PC-3 (cell line): ENCODE measurements around the gene INHBE. TPM values are rescaled to one million over a fixed set of nuclear protein-coding genes. Genes with fewer than 3 reads are reported as not detected.

Experiments used
- ATAC-seq: fragments of 200-7000 bp; cut with Tn5 transposase; 2 replicates; pipeline ENCODE4 v1.9.1; 2020; ENCODE audit warnings: mild to moderate bottlenecking, moderate library complexity
- BruUV-seq: library from RNA; stranded (reverse); fragments of 400-500 nt; replicated peaks from 2 replicates; lab custom pipeline; 2021; lab: Mats Ljungman, UMichigan
- CTCF ChIA-PET: fragments of 300-600 bp; sonication (Branson Sonifier 250); formaldehyde crosslinking; loops from one replicate; lab custom pipeline; 2022; ENCODE audit warnings: antibody characterized with exemption; lab: Charles Lee
- POLR2A ChIA-PET: fragments of 300-600 bp; sonication (Branson Sonifier 250); formaldehyde crosslinking; loops from one replicate; lab custom pipeline; 2022; ENCODE audit warnings: antibody characterized with exemption; ENCODE audit not compliant: unreplicated experiment; lab: Charles Lee
- DNase-seq: peaks from one replicate; pipeline ENCODE4 v3.0.0-alpha.2; 2015
- H2AFZ ChIP-seq: fragments of 300-600 bp; sonication (generic); 2 replicates; pipeline ENCODE4 v1.6.0; 2016; ENCODE audit warnings: antibody characterized with exemption, low read length
- H3F3A ChIP-seq: fragments of 300-600 bp; sonication (generic); one replicate; pipeline ENCODE4 v1.6.0; 2017; ENCODE audit warnings: antibody characterized with exemption, low read length, control low read depth, mild to moderate bottlenecking; ENCODE audit not compliant: unreplicated experiment
- H3K27ac ChIP-seq: fragments of 300-600 bp; sonication (generic); 2 replicates; pipeline ENCODE4 v1.5.1; 2016; ENCODE audit warnings: mild to moderate bottlenecking, low read length
- H3K27me3 ChIP-seq: fragments of 300-600 bp; sonication (generic); 2 replicates; pipeline ENCODE4 v1.6.1; 2016; ENCODE audit warnings: low read length, mixed read lengths
- H3K36me3 ChIP-seq: fragments of 300-600 bp; sonication (generic); 2 replicates; pipeline ENCODE4 v1.6.1; 2016; ENCODE audit warnings: low read depth, mixed run types, low read length, mixed read lengths
- H3K4me1 ChIP-seq: fragments of 300-600 bp; sonication (generic); 2 replicates; pipeline ENCODE4 v1.5.1; 2016; ENCODE audit warnings: low read length; ENCODE audit not compliant: insufficient read depth
- H3K4me2 ChIP-seq: fragments of 300-600 bp; sonication (generic); 2 replicates; pipeline ENCODE4 v1.6.0; 2016; ENCODE audit warnings: low read length
- H3K4me3 ChIP-seq: fragments of 300-600 bp; sonication (generic); 2 replicates; pipeline ENCODE4 v1.5.1; 2016; ENCODE audit warnings: mild to moderate bottlenecking, low read length, mixed read lengths
- H3K79me2 ChIP-seq: fragments of 300-600 bp; sonication (generic); 2 replicates; pipeline ENCODE4 v1.6.1; 2017; ENCODE audit warnings: low read length, mixed read lengths
- H3K9ac ChIP-seq: fragments of 300-600 bp; sonication (generic); 2 replicates; pipeline ENCODE4 v1.6.0; 2016; ENCODE audit warnings: mild to moderate bottlenecking, low read length
- H3K9me2 ChIP-seq: fragments of 300-600 bp; sonication (generic); replicated peaks from 2 replicates; pipeline ENCODE4 v1.6.1; 2016; ENCODE audit warnings: mixed run types, low read length, mixed read lengths
- H3K9me3 ChIP-seq: fragments of 300-600 bp; sonication (generic); 2 replicates; pipeline ENCODE4 v1.6.1; 2016; ENCODE audit warnings: low read length, mixed read lengths
- H4K20me1 ChIP-seq: fragments of 300-600 bp; sonication (generic); 2 replicates; pipeline ENCODE4 v1.6.1; 2016; ENCODE audit warnings: low read length, mixed read lengths
- CTCF ChIP-seq: fragments of 300-600 bp; sonication (generic); conservative IDR thresholded peaks from 2 replicates; pipeline ENCODE4 v1.5.1; 2017; ENCODE audit warnings: antibody characterized with exemption, low read depth, mild to moderate bottlenecking, low read length
- EZH2 ChIP-seq: fragments of 300-600 bp; sonication (generic); IDR thresholded peaks from one replicate; pipeline ENCODE4 v1.6.1; 2017; ENCODE audit warnings: antibody characterized with exemption, mild to moderate bottlenecking, low read length; ENCODE audit not compliant: unreplicated experiment
- EZH2phosphoT487 ChIP-seq: fragments of 300-600 bp; sonication (generic); IDR thresholded peaks from 2 replicates; pipeline ENCODE4 v1.6.1; 2018; ENCODE audit warnings: mild to moderate bottlenecking, antibody characterized with exemption, low read length, borderline replicate concordance
- intact Hi-C: fragments of 100-400 bp; cut with micrococcal nuclease; formaldehyde crosslinking; loops from 2 replicates; pipeline ENCODE4 v1.9.0; 2023
- total RNA-seq: library from RNA; depleted of rRNA; stranded (reverse); fragments of >200 nt; gene quantifications from 2 replicates; pipeline ENCODE4 v1.2.3, GENCODE V29; 2014

Gene INHBE
- total RNA-seq, 1 experiment from 2014 or later = not detected

DNA sequence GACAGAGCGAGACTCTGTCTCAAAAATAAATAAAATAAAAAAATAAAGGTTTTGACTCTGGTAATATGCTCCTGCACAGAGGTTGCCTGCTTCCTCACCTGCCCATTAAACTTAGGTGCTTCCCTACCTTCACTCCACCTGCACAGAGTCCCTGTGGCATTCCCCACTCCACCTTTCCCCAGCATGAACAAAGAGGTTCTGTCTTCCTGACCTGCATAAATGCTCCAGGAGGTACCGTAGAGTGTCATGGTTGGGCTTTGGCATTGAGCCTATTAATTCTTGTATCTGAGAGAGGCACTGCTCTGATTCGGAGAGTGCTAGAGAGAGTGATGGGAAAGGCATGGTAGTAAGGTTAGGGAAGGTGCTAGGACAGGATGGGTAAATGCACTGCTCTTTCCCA, 18.3 kb downstream of the INHBE start:
- H3K9ac ChIP-seq = no peak overlapping the region
- TF ChIP-seq CTCF (no peak), EZH2phosphoT487 (no peak), EZH2 (no peak)
- no peak for DNase-seq
- ChIA-PET POLR2A (no interaction called here), CTCF (no interaction called here)
- H3K27ac ChIP-seq = no peak overlapping the region
- no peaks in the 10 kb centered on the region for H3K9me3 ChIP-seq
- no peak overlapping the region for H3K4me2 ChIP-seq
- ATAC-seq = no peak
- intact Hi-C loops = no loop called here
- no peaks in the 10 kb centered on the region for H3K4me1 ChIP-seq
- no peak overlapping the region for H2AFZ ChIP-seq
- H3K79me2 ChIP-seq = no peaks in the 10 kb centered on the region
- no peaks in the 10 kb centered on the region for H3K9me2 ChIP-seq
- no TSS peak for BruUV-seq
- no peaks in the 10 kb centered on the region for H3F3A ChIP-seq
- H3K36me3 ChIP-seq = no peaks in the 10 kb centered on the region
- no peaks in the 10 kb centered on the region for H4K20me1 ChIP-seq
- peaks cover 68% of the 10 kb centered on the region for H3K27me3 ChIP-seq
- H3K4me3 ChIP-seq = no peak overlapping the region

GRCh38 chr12:57473886-57474285, 18.8 kb downstream of the INHBE start:
- H3K4me2 ChIP-seq = no peak overlapping the region
- no peaks in the 10 kb centered on the region for H3K36me3 ChIP-seq
- no peaks in the 10 kb centered on the region for H3K9me3 ChIP-seq
- no peaks in the 10 kb centered on the region for H3K9me2 ChIP-seq
- BruUV-seq = no TSS peak
- H3K27me3 ChIP-seq = peaks cover 66% of the 10 kb centered on the region
- no peaks in the 10 kb centered on the region for H3K79me2 ChIP-seq
- no peaks in the 10 kb centered on the region for H3F3A ChIP-seq
- H4K20me1 ChIP-seq = no peaks in the 10 kb centered on the region
- no peaks in the 10 kb centered on the region for H3K4me1 ChIP-seq
- no peak for TF ChIP-seq EZH2
- TF ChIP-seq EZH2phosphoT487 = no peak
- no peak for TF ChIP-seq CTCF
- ChIA-PET CTCF (no interaction called here), POLR2A (no interaction called here)
- H3K27ac ChIP-seq = no peak overlapping the region
- ATAC-seq (no peak), DNase-seq (no peak)
- no peak overlapping the region for H3K4me3 ChIP-seq
- H3K9ac ChIP-seq = no peak overlapping the region
- intact Hi-C loops = no loop called here
- no peak overlapping the region for H2AFZ ChIP-seq

DNA sequence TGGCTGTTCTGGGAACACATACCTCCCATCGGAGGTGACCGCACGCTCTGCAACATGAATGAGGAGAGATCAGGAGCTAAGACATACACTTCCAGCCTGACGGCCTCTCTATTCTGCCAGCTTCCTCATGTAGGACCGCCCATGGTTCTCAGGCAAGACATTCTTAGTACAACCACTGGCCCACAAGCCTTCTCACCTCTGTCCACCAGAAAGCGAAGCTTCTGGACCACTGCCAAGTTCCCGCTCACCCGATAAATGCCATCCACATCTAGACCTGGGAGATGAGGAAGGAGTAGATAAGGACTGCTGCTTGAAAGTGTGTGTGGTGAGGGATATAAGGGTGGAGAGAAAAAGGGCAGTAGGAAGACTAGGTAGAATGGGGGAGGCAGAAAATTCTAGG, 19.3 kb downstream of the INHBE start:
- DNase-seq (no peak), ATAC-seq (no peak)
- TF ChIP-seq CTCF (no peak), EZH2 (no peak)
- Histone ChIP-seq H2AFZ (no peak overlapping the region), H3K4me3 (no peak overlapping the region), H4K20me1 (no peaks in the 10 kb centered on the region), H3K9me3 (no peaks in the 10 kb centered on the region), H3K9me2 (no peaks in the 10 kb centered on the region), H3K79me2 (no peaks in the 10 kb centered on the region), H3F3A (no peaks in the 10 kb centered on the region), H3K36me3 (no peaks in the 10 kb centered on the region), H3K9ac (no peak overlapping the region), H3K27ac (no peak overlapping the region), H3K4me1 (no peaks in the 10 kb centered on the region), H3K27me3 (peaks cover 60% of the 10 kb centered on the region), H3K4me2 (no peak overlapping the region)
- BruUV-seq = no TSS peak
- intact Hi-C loops = no loop called here
- CTCF ChIA-PET = no interaction called here
- POLR2A ChIA-PET = interaction anchor here (0.7 kb wide), 1 partner anchor 11 kb away, joined by 3 read pairs; no protein-coding TSS in a partner anchor
